ENCODE measurements around the gene GPC6.
"Not testable (repeated sequence)": the region's sequence is repeated elsewhere in the genome, so short reads cannot be mapped to it uniquely, and the experiment has no call there.

GPC6 gene

GRCh38 chr13:94204163-94204562, 977.6 kb downstream of the GPC6 start:
- TF ChIP-seq CTCF (conservative IDR thresholded peaks at IDR 0.05; ENCODE audit: low read length), result no peak
- no peak for DNase-seq (ENCODE audit: low read depth)
- no peak overlapping the region for H3K4me3 ChIP-seq (ENCODE audit: low read length)

GRCh38 chr13:94204946-94205345, 978.3 kb downstream of the GPC6 start:
- no peak for TF ChIP-seq CTCF (conservative IDR thresholded peaks at IDR 0.05; ENCODE audit: low read length)
- no peak for DNase-seq (ENCODE audit: low read depth)
- H3K4me3 ChIP-seq (ENCODE audit: low read length), result no peak overlapping the region

- TF ChIP-seq CTCF (conservative IDR thresholded peaks at IDR 0.05; ENCODE audit: low read length), result no peak
- no peak for DNase-seq (ENCODE audit: low read depth)
- H3K4me3 ChIP-seq (ENCODE audit: low read length), result no peak overlapping the region
Observed at GRCh38 chr13:94205896-94206295, 979.3 kb downstream of the GPC6 start.

GRCh38 chr13:94209117-94209516, 982.5 kb downstream of the GPC6 start:
- no peak for TF ChIP-seq CTCF (conservative IDR thresholded peaks at IDR 0.05; ENCODE audit: low read length)
- DNase-seq (ENCODE audit: low read depth), result no peak
- H3K4me3 ChIP-seq (ENCODE audit: low read length), result no peak overlapping the region

- DNase-seq (ENCODE audit: low read depth); H3K4me3 ChIP-seq (ENCODE audit: low read length): not testable (repeated sequence)
Observed at GRCh38 chr13:94209913-94210312, 983.3 kb downstream of the GPC6 start.

- DNase-seq (ENCODE audit: low read depth), result no peak
- no peak for TF ChIP-seq CTCF (conservative IDR thresholded peaks at IDR 0.05; ENCODE audit: low read length)
- H3K4me3 ChIP-seq (ENCODE audit: low read length), result no peak overlapping the region
Observed at GRCh38 chr13:94210816-94211215, 984.2 kb downstream of the GPC6 start.

GRCh38 chr13:94212196-94212595, 985.6 kb downstream of the GPC6 start:
- no peak for DNase-seq (ENCODE audit: low read depth)
- TF ChIP-seq CTCF (conservative IDR thresholded peaks at IDR 0.05; ENCODE audit: low read length), result no peak
- no peak overlapping the region for H3K4me3 ChIP-seq (ENCODE audit: low read length)

GRCh38 chr13:94214121-94214520, 987.5 kb downstream of the GPC6 start:
- DNase-seq (ENCODE audit: low read depth), result no peak
- no peak overlapping the region for H3K4me3 ChIP-seq (ENCODE audit: low read length)
- no peak for TF ChIP-seq CTCF (conservative IDR thresholded peaks at IDR 0.05; ENCODE audit: low read length)
